ENCODE results near the gene CCDC179.

GRCh38 chr11:22807855-22808570 lies 52.3 kb downstream of the CCDC179 start:
- TF ChIP-seq CTCF (IDR thresholded peaks at IDR 0.05; ENCODE audit: low read depth, low read length) (no peak), POLR2A (IDR thresholded peaks at IDR 0.05; ENCODE audit: extremely low read depth, insufficient read length) (no peak)

All from NB4 (cell line).